ENCODE data around the gene PTCD1.
"Not testable (repeated sequence)": the region's sequence is repeated elsewhere in the genome, so short reads cannot be mapped to it uniquely, and the experiment has no call there.

Gene PTCD1

DNA sequence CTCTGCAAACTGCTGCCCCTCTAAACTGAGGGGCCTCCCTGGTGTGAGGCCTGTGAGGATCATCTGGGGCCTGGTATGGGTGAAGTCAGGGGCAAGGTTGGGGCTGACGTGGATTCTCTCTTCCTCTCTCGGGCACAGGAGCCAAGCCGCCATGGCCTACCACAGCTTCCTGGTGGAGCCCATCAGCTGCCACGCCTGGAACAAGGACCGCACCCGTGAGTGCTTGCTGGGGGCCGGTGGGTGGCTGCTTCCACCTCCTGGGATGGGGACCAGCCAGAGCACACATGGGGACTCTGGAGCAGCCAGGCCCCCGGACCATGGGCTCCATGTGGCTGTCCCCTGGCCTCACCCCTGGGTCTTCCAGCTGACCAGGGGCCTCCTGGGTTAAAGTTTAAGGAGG is 53.0 kb downstream of the PTCD1 start:
- no peak for DNase-seq

DNA sequence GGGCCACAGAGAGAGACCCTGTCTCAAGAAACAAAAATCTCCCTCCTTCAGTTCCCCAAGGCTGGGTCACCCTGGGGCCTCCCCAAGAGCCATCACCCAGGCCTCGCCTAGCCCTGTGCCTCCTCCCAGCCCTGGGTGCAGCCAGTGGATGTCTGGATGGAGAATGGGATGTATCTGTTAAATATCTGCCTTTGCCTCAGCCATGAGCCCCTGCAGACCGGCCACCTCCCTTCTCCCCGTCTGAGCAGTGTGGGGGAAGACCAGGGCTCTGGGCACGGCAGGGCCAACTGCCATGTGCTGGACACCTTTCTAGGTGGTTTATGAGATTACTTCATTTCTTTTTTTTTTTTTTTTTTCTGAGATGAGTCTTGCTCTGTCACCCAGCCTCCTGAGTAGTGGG is 54.1 kb downstream of the PTCD1 start:
- no peak for DNase-seq

DNA sequence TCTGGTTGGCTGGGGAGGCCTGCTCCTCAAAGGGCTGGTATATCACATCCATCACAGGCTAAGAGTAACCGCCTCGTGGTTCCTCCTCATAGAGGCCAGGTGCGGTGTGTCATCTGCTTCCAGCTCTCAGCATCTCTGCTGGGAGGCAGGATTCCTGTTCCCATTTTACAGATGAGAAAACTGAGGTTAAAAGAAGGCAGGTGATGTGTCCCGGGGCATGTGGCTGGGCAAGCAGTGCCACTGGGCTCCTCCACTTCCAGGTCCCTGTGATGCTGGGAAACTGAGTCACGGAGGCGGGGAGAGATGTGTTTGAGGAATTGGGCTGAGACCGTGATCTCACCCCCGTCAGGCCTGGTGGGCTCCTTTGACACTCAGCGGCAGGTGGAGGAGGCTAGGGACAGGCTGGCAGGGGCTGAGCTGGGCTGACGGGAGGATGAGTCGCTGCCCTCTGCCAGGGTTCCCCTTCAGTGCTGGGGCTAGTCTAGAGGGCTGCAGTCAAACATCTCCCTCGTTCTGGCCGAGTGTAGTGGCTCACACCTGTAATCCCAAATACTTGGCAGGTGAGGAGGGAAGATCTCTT is 54.7 kb downstream of the PTCD1 start:
- no peak for DNase-seq

- no peak for DNase-seq
Observed at GRCh38 chr7:99383203-99383602, 55.4 kb downstream of the PTCD1 start.

GRCh38 chr7:99381664-99382075 is 56.9 kb downstream of the PTCD1 start:
- no peak for DNase-seq

DNA sequence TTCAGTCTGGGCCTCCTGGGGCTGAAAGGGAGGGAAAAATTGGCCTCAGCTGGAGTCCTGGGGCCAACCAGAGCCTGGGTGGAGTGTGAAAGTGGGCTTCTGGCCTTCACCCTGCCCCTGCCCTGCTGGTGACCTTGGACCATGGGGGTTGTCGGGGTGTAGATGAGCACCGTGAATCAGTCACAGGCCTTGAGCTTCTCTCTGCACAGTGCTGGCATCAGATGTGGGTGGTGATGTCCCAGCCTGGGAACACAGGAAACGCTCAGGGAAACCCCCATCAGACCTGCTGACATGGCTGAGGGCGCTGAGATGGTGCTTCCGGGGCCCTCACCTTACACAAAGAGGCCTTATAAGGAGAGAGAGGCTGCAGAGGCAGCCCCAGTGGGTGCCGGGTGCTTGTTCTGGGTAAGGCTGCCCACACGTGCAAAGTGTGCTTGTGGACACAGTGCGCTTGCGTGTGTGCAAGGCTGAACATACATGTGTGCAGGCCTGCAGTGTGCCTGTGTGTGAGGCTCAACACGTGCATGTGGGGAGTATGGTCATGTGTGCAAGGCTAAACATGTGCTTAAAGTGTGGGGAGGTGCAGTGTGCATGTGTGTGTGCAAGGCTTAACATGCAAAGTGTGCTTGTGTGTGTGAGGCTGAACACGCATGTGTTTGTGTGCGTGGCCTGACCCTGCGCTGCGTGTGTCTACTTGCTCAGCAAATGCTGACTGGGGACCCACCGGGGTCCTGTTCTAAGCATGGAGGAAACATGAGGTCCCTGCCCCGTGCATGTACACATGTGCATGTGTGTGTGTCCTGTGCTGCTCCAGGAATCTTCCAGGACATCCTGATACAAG is 57.6 kb downstream of the PTCD1 start:
- DNase-seq, result peak; percentile 90

DNA sequence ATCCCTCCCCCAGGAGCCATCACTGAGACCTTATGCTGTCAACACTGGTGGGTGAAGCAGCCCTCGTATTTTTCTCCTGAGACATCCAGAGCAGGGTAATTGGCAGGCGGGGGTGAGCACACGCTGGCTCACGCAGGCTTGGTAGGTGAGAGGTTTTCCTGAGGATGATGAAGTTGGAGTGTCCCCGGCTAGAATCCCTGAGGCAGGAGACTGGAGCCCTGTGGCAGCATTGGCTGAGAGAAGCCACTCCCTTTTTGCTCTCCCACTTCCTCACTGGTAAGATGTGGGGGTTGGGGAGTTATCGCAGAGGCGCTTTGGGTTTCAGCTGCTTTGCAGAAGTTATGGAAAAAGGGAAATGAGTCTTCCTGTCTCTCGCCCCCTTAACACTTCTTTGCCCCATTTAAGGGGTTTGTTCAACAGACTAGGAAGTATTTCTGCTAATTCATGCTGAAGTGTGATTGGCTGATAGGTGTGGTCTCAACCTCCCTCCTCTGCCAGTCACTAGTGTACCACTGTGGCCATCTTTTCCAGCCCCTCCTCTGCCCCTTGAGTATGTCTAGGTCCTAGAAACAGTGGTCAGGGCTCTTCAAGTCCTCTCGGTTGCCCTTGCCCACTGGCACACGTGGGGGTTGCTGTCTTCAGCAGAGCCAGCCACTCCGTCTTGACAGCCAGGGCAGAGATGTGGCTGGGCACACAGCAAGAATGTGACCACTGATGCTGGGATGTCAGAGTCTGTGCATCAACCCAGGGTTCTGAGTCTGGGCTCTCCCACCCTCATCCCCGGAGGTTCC is 58.4 kb downstream of the PTCD1 start:
- DNase-seq, result peak; percentile 45

DNA sequence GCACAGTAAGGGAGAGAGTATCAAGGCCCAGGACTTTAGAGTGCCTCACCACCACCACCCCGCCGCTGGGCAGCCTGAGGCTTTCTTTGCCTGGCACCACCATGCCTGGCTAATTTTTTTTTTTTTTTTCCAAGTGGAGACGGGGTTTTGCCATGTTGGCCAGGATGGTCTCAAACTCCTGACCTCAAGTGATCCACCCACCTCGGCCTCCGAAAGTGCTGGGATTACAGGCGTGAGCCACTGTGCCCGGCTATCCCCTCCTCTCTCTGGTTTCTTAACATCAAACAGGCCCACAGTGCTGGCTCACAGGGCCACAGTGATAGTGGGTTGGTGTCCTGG is 58.9 kb downstream of the PTCD1 start:
- DNase-seq, result not testable (repeated sequence)

GRCh38 chr7:99379043-99379577 is 59.5 kb downstream of the PTCD1 start:
- peak; percentile 56 for DNase-seq

- DNase-seq, result peak; percentile 67
Observed at GRCh38 chr7:99375070-99375807, 63.4 kb downstream of the PTCD1 start.

DNA sequence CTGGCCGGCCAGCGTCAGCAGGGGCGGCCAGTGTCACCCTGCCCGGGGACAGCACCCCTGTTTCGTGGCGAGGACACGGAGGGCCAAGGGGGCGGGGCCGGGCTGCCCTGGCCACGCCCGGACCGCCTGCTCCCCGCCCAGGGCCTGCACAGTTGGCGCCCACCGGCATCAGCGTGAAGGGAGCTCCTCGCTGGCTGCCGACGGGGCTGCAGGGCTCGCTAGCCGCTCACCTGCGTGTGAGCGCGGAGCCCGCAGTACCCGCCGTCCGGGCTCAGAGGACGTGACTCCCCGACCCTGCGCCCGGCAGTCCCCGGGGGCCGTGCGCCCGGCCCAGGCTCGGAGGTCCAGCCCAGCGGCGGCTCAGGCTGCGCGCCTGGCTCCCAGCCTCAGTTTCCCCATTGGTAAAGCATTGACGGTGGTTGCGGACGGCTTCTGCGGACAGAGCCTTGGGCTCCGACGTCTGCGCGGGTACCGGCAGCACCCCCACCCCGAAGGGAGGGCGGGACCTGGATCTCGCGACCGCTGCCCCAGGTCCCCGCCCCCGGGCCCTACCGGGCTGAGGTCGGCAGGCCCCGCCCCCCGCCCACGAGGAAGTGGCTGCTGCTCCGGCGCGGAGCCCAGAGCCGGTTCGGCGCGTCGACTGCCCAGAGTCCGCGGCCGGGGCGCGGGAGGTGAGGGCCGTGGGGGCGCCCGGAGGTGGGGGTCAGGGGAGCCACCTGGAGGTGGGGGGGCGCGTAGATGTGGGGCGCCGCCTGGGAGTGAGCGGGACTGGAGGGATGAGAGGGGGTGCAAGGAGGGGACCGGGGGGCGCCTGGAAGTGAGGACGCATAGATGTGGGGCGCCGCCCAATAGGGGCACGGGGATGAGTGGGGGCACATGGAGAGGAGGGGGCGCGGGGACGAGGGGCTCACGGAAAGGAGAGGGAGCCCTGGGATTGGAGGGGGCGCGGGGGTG is 64.2 kb downstream of the PTCD1 start, which contains the start of gene ARPC1B:
ARPC1B (plus strand) TSS at position 620 of the 954 bp plus-strand sequence. CDS start 10,985 bp downstream, outside the sequence.
- DNase-seq, result peak; percentile 89

DNA sequence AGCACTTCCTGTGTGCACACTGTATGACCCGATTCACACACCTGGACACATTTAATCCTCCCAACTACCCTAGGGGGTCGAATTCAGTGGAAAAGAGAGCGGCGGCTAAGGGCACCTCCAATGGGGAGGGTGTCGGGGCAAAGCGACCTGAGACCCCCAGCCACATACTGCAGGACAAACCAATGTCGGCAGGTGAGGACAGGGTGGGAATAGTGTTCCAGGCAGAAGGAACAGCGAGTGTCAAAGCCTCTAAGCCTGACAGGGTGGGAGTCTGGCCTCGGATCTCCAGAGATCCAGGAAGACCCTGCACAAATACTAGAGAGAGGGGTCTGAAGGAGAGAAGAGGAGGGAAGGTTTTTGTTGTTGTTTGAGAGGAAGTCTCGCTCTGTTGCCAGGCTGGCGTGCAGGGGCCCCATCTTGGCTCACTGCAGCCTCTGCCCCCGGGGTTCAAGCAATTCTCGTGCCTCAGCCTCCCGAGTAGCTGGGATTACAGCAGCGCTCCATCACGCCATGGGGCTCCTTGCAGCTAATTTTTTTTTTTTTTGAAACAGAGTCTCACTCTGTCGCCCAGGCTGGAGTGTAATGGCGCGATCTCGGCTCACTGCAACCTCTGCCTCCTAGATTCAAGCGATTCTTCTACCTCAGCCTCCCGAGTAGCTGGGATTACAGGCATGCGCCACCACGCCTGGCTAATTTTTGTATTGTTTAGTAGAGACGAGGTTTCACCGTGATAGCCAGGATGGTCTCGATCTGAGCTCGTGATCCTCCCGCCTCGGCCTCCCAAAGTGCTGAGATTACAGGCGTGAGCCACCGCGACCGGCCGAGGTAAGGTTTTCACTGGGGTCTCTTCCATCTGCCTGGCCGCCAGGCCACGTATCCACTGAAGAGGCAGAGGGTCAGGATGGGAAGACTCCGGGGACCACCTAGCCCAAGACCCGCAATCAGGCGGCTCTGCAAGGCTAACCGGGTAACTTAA is 65.2 kb downstream of the PTCD1 start:
- DNase-seq, result no peak

DNA sequence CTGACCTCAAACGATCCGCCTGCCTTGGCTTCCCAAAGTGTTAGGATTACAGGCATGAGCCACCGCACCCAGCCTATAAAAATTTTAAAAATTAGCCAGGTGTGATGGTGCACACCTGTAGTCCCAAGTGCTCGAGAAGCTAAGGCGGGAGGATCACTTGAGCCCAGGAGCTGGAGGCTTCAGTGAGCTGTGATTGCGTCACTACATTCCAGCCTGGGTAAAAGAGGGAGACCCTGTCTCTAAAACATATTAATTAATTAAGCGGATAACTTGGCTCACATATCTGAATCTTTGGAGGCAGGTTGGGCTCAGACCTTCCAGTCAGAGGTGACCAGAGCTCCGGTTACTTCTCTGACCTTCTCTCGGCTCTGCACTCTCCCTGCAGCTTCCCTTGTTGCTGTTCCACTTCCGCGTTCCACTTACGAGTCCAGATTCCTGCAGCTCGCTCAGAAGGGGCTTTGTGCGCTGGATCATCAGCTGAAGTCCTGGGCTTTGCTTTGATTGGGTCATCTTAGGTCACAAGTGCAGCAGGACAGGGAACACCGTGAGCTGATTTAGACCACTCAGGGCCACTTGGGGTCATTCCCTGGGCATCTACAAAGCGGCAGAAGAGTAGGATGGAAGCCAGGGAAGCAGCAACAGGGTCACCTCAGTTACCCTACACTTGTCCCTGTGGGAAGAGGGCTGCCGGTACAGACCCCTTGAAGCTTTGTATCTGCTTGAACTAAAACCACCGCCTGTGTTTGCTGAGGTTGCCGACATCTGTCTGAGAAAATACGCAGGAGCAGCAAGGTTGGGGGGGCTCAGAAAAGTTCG is 66.1 kb downstream of the PTCD1 start:
- DNase-seq, result no peak

DNA sequence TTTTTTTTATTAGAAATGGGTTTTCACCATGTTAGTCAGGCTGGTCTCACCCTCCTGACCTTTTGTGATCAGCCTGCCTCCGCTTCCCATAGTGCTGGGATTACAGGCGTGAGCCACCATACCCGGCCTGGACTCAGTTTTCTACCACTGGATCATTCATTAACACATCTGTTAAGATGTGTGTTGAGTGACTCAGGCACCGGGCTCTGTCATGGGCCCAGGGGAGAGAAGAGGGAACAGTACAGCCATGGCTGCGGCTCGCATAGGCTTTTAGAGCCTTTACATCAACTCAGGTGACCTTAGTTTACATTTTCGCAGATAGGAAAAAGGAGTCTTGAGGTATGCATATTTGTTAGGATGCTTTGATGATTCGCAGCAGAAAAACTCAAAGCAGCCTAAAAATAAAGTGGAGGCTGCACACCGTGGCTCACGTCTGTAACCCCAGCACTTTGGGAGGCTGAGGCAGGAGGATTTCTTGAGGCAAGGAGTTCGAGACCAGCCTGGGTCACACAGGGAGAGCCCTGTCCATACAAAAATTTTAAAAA is 67.2 kb downstream of the PTCD1 start:
- no peak for DNase-seq

DNA sequence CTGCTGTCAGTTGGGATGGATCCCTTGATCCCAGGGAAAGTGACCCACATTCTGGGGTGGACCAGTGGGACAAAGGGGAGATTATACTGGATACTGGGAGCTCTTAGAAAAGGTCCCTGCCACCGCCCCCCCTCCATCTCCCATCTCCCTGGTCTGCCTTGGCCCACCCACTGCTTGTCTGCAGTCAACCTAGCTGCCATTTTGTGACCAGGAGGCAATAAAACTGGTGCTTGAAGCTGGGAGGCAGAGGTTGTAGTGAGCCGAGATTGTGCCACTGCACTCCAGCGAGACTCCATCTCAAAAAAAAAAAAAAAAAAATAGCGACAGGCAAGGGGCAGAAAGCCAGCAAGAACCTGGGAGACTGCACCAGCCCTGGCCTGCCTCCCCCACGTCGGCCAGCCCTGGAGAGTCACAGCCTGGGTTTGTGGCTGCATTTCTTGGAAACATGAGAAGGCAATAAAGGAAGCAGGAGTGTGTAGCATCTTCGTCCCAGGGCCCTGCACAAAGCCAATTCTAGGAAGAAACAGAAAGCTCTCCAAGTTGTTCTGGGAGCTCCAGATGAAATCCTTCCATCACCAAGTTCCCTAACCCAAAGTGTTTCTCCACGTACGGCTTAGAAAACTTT is 68.7 kb downstream of the PTCD1 start:
- no peak for DNase-seq

DNA sequence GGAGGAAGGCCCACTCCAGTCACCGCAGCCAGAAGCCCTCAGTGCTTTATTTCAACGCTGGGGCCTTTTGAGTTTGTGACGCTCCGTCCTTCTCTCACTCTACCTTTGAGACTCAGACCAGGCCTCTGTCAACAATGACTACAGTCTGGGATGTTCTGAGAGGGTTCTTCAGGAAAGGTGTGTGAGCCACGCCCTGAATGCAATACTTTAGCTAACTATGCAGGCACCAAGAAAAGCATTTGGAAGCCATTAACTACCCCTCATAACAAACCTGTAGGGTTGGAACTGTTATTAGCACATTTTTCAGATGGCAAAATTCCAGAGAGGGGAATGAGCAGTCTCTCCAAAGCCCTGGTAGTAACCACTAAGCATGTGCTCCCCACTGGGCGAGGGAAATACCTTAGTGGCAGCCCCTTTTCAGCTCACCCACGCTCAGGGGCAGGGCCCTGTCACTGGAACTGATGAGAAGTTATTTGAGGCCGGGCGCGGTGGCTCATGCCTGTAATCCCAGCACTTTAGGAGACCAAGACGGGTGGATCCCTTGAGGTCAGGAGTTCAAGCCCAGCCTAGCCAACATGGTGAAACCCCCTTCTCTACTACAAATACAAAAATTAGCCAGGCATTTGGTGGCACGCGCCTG is 69.7 kb downstream of the PTCD1 start:
- no peak for DNase-seq
